Upper lobe of left lung (tissue), 4 donors: ENCODE results near the gene FAM120B.

ENCODE experiments used
- CTCF ChIP-seq, 6 experiments: fragments of 450-650 bp in 4 of 6; fragments of 200-600 bp in 2 of 6; sonication (generic) in 2 of 6; IDR thresholded peaks; one replicate each; pipeline ENCODE4 v1.5.1; 2016 to 2019; ENCODE audit warnings: antibody characterized with exemption in 6 of 6
- POLR2A ChIP-seq, 4 donors: fragments of 450-650 bp; IDR thresholded peaks; one replicate each; pipeline ENCODE4 v1.5.1; 2016 to 2017; ENCODE audit warnings: antibody characterized with exemption in 4 of 4, mild to moderate bottlenecking in 2 of 4
- POLR2AphosphoS5 ChIP-seq, 2 donors: sonication (generic); formaldehyde crosslinking; IDR thresholded peaks; one replicate each; pipeline ENCODE4 v1.5.1; 2017; ENCODE audit warnings: antibody characterized with exemption in 2 of 2

- TF ChIP-seq CTCF (IDR thresholded peaks at IDR 0.05) (no peak), POLR2A (IDR thresholded peaks at IDR 0.05) (no peak), POLR2AphosphoS5 (IDR thresholded peaks at IDR 0.05) (no peak)
Observed at GRCh38 chr6:170314983-170315382, 8.4 kb downstream of the FAM120B start.
